Activated CD4-positive, alpha-beta T cell treated with anti-CD3 and anti-CD28 coated beads, Interleukin-2, amount 50 U/mL, for 4 hours (primary cell): ENCODE data around the gene RFPL4AL1.
"Not testable (repeated sequence)": the region's sequence is repeated elsewhere in the genome, so short reads cannot be mapped to it uniquely, and the experiment has no call there.

Experiments used
- DNase-seq, 2 experiments: peaks; one replicate each; pipeline ENCODE4 v3.0.0-alpha.2; 2020

RFPL4AL1 gene

DNA sequence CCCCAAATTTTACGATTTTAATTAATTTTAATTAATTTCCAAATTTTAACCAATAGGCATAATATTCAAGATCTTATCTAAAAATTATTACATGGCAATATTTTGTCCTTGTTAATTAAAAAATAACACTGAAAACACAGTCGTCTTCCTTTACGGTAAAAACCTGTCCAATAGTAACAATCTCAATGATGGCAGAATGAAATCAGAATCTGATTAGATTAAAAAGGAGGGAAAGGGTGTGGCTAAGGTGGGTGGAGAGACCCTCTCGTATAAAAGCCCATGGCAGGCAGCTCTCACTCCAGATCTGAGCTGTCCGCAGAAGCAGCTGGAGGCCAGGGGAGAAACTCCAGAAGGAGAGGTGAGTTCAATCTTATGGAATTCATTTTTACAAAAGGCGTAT, at the start of gene RFPL4AL1:
Gene RFPL4AL1, plus strand, starts transcription at position 301 of the 400 bp plus-strand sequence. CDS start 2,687 bp downstream, outside the sequence.
- DNase-seq: not testable (repeated sequence)

- no peak for DNase-seq
These were observed 48.6 kb upstream of the RFPL4AL1 start for GRCh38 chr19:55720214-55720746.

- DNase-seq: no peak
These were observed 48.1 kb upstream of the RFPL4AL1 start for GRCh38 chr19:55720801-55721200.

GRCh38 chr19:55723491-55723890, 45.4 kb upstream of the RFPL4AL1 start:
- no peak for DNase-seq

DNA sequence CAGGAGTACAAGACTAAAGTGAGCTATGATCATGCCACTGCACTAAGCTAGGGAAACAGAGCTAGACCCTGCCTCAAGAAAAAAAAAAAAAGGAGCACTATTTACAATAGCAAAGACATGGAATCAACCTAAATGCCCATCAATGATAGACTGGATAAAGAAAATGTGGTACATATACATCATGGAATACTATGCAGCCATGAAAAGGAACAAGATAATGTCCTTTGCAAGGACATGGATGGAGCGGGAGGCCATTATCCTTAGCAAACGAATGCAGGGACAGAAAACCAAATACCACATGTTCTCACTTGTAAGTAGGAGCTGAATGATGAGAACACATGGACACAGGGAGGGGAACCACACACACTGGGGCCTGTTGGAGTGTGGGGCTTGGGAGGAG, 38.5 kb upstream of the RFPL4AL1 start:
- not testable (repeated sequence) for DNase-seq

GRCh38 chr19:55738302-55738701, 30.6 kb upstream of the RFPL4AL1 start, which contains the start of gene NLRP9:
NLRP9 (minus strand) TSS chr19:55738402; CDS start chr19:55738374, 28 bp downstream.
- DNase-seq: no peak

GRCh38 chr19:55750715-55751114, 18.2 kb upstream of the RFPL4AL1 start:
- no peak for DNase-seq

DNA sequence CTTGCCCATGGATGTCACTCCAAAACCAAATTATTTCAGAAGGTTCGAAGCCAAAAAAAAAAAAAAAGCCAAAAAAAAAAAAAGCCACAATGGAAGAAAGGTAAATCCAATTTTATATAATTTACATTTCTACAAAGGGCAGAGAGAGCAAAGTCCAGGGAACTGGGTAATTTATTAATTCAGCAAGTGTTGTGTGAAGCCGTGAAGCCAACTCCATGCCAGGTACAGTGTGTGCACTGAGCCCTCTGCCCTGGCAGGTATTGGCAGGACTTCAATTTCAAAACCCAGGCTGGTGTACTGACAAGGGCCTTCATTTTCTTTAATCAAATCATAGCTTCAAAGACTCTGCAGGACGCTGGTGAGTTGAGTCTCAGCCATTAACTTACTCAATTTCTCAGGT, 15.5 kb upstream of the RFPL4AL1 start:
- no peak for DNase-seq

DNA sequence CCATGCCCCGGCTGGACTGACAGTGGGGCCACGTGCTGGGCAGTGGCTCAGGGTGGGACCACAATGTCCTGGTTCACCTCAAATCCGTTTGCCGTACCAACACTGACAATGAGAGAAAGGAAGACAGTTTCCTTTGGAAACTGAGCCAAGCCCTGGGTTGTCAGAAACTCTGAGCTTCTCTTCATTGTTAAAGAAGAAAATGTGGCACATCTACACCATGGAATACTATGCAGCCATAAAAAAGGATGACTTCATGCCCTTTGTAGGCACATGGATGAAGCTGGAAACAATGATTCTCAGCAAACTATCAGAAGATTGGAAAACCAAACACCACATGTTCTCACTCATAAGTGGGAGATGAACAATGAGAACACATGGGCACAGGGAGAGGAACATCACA, 12.1 kb upstream of the RFPL4AL1 start:
- DNase-seq: not testable (repeated sequence)

- not testable (repeated sequence) for DNase-seq
These were observed 10.1 kb upstream of the RFPL4AL1 start, which contains the start of gene RFPL4A for GRCh38 chr19:55758797-55759196. RFPL4A (plus strand) TSS chr19:55759097; CDS start chr19:55761801, 2,704 bp downstream.

DNA sequence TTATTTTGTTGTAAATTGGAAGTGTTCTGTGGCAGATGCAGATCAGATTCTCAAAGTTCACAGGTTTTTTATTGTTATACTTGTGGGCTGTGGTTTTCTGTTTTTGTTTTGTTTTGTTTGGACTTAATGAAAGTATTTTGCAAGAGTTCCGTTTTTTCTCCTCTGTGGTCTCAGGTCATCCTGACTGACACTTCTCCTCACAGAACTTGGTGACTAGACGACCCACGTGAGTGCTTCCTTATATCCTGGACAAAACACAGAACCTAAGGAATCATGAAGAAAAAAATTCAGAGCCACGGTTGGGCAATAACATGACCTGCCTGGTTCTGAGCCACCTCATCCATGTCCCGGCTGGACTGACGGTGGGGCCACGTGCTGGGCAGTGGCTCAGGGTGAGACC, 2.5 kb upstream of the RFPL4AL1 start:
- DNase-seq: no peak

DNA sequence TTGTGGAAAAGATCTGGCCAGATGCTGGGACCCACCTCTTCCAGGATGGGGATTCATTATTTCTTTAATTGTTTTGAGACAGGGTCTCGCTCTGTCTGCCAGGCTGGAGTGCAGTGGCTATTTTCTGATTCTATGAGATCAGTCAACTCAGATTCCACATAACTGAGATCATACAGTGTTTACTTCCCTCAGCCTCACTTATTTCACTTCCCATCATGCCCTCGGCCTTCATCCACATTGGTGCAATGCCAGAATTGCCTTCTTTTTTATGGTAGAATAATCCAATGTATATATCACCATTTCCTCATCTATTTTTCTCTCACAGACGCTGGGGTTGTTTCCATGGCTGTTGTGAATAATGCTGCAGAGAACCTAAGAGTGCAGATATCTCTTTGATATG, 714 bp downstream of the RFPL4AL1 start:
- DNase-seq: not testable (repeated sequence)

GRCh38 chr19:55777528-55777927, 8.6 kb downstream of the RFPL4AL1 start:
- DNase-seq: no peak

GRCh38 chr19:55778331-55778730, 9.4 kb downstream of the RFPL4AL1 start:
- DNase-seq: no peak

GRCh38 chr19:55781112-55781511, 12.2 kb downstream of the RFPL4AL1 start:
- DNase-seq: no peak

- DNase-seq: no peak
These were observed 26.1 kb downstream of the RFPL4AL1 start for GRCh38 chr19:55795021-55795420.

- no peak for DNase-seq
These were observed 32.5 kb downstream of the RFPL4AL1 start for GRCh38 chr19:55801416-55801815.

DNA sequence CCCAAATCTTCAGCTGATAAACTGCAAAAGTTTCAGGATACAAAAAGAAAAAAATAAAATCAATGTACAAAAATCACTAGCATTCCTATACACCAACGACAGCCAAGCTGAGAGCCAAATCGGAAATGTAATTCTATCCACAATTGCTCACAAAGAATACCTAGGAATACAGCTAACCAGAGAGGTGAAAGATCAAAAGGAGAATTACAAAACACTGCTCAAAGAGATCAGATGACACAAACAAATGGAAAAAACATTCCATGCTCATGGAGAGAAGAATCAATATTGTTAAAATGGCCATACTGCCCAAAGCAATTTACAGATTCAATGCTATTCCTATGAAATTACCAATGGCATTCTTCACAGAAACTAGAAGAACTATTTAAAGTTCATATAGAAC, 33.4 kb downstream of the RFPL4AL1 start:
- DNase-seq: no peak

GRCh38 chr19:55809381-55810058, 40.6 kb downstream of the RFPL4AL1 start:
- peak in 1 of 2 experiments; percentile 12 for DNase-seq

- no peak for DNase-seq
These were observed 42.4 kb downstream of the RFPL4AL1 start for GRCh38 chr19:55811340-55811739.

- no peak for DNase-seq
These were observed 43.5 kb downstream of the RFPL4AL1 start for GRCh38 chr19:55812449-55812848.

GRCh38 chr19:55813906-55814305, 45.0 kb downstream of the RFPL4AL1 start:
- no peak for DNase-seq

DNA sequence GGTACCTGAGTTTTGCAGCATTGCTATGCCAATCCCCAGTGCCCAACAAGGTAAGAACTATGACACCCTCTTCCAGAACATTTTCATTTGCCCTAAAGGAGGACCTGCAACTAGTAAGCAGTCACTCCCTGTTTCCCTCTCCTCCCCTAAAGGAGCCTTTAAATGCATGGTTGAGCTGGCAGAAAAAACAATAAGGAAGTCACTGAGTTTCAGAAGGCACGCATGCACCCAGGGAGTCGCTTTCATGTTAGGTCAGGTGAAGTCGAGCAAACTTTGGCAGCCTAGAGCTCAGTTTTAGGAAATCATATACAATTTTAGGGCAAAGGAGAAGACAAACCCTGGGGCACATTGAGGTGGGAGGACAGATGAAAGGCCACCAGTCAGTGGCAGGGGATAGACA, 51.1 kb downstream of the RFPL4AL1 start:
- no peak for DNase-seq
